ENCODE measurements around the gene RALGPS1. TPM values are rescaled to one million over a fixed set of nuclear protein-coding genes. Genes with fewer than 3 reads are reported as not detected.

Gene RALGPS1
- total RNA-seq, 1 experiment from 2014 or later: 0.87 TPM

GRCh38 chr9:127112056-127112455 is 197.5 kb downstream of the RALGPS1 start:
- no peak for DNase-seq (ENCODE audit: low read depth, low spot score)
- in situ Hi-C loops (cut with HindIII; ENCODE audit: low pct_unique_long_range_greater_than_20kb, low sequenced_read_pairs): no loop called here

GRCh38 chr9:127112735-127113161 is 198.2 kb downstream of the RALGPS1 start:
- DNase-seq (ENCODE audit: low read depth, low spot score): no peak
- in situ Hi-C loops (cut with HindIII; ENCODE audit: low pct_unique_long_range_greater_than_20kb, low sequenced_read_pairs): no loop called here

GRCh38 chr9:127113191-127113972 is 198.8 kb downstream of the RALGPS1 start:
- in situ Hi-C loops (cut with HindIII; ENCODE audit: low pct_unique_long_range_greater_than_20kb, low sequenced_read_pairs): no loop called here
- DNase-seq (ENCODE audit: low read depth, low spot score): no peak

DNA sequence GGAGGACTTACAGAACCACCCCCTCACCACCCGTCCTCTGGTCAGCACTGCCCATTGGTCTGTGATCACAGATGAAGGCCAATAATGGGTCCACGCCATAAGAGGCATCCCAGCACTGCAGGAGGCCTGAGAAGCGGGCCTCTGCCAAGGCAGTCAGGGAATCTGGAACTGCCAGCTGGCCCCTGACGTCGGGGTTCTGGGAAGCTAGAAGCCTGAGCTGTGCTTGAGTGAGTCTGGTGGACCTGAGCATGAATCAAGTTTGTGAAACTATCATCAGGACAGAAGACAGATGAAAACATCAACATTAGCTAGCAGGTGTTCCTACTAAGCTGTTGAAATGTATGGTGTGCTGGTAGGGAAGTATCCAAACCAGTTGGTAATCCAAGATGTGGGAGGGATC is 200.0 kb downstream of the RALGPS1 start:
- no peak for DNase-seq (ENCODE audit: low read depth, low spot score)
- in situ Hi-C loops (cut with HindIII; ENCODE audit: low pct_unique_long_range_greater_than_20kb, low sequenced_read_pairs): no loop called here

DNA sequence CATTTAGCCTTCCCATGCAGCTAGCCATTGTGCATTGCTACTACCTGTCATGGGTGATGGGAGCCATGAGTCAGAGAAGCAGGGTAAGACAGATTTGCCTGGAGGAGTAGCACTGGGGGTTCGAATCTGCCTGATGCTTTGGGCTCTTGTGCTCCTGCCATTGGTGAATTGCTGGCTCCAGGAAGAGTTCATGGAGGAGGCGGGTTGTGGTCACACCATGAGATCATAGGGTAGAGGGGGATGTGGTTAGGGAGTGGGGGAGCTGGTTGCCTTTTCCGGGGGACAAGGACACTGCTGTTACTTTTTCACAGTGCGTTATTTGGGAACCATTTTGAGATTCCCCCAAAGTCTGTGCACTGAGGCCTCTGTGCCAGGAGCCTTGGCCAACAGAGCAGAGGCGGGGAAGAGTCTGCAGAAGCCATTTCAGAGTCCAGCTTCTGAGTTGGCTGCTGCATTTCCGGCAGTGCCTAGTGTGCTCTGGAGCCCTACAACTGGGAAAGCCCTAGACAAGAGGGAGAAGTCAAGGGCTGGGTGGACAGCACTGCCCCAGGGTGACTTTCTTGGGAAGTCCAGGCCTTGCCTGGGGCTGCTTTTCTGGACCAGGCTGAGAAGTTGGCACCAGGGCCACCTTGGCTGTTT is 201.6 kb downstream of the RALGPS1 start:
- no peak for DNase-seq (ENCODE audit: low read depth, low spot score)
- in situ Hi-C loops (cut with HindIII; ENCODE audit: low pct_unique_long_range_greater_than_20kb, low sequenced_read_pairs): no loop called here

DNA sequence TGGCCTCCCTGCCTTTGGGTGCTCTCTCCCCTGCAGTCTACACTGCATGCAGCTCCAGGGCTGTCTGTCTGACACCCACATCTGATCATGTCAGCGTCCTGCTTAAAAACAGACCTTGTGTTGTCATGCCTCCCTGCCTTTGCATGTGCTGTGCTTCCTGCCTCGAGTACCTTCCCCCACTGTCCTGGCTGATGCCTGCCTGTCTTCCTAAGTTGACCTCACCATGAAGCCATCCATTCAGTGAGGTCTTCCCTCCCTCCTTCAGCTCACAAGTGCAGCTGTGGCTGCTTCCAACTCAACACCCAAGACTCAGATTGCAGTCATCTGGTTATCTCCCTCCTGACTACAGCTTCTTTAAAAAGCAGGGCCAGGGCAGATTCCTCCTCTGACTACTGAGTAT is 202.4 kb downstream of the RALGPS1 start:
- no peak for DNase-seq (ENCODE audit: low read depth, low spot score)
- in situ Hi-C loops (cut with HindIII; ENCODE audit: low pct_unique_long_range_greater_than_20kb, low sequenced_read_pairs): no loop called here

DNA sequence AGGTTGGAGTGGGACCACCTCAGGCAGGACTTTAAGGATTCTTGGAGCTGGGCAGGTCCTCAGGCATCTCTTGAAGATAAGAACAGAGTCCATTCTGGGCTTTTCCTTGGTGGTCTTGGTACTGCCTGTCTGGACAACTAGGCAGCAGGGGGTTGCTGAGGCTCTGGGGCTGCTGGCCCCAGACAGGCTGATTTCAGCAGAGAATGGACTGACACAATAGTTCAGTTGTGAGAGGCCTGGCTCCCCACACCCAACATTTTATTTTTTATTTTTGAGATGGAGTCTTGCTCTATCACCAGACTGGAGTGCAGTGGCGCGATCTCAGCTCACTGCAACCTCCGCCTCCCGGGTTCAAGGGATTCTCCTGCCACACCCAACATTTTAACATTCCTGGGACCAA is 203.2 kb downstream of the RALGPS1 start:
- in situ Hi-C loops (cut with HindIII; ENCODE audit: low pct_unique_long_range_greater_than_20kb, low sequenced_read_pairs): no loop called here
- no peak for DNase-seq (ENCODE audit: low read depth, low spot score)

DNA sequence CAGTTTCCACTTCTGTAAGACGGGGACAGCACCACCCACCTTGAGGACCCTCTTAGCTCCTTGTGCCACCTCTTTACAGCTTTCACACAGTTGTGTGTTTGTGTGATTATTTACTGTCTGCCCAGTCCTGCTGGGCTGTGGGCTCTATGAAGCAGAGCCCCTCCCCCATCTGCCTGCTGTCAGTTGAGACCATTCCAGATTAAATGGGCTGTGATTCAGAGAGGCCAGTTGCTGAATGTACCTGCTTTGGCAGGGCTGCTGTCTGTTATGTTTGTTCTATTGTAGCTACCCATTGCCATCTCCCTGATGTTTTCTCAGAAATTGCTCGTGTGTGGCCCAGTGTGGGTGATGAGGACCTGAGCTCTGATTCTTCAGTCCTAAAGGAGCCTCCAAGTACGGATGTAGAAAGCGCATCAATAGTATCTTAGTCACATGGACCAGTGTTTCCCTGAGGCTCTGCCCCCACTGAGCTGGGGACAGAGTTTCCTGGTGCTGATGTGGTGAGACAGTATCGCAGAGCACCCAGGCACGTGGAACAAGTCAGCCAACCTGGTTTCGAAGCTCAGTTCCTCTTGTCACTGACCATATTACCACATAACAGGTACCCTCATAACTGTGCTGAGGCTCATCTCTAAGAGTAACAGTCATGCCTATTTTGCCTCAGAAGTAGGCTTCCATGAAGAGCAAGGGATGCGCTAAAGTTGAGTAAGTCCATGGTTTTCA is 204.2 kb downstream of the RALGPS1 start:
- DNase-seq (ENCODE audit: low read depth, low spot score): no peak
- in situ Hi-C loops (cut with HindIII; ENCODE audit: low pct_unique_long_range_greater_than_20kb, low sequenced_read_pairs): no loop called here

- in situ Hi-C loops (cut with HindIII; ENCODE audit: low pct_unique_long_range_greater_than_20kb, low sequenced_read_pairs): no loop called here
- DNase-seq (ENCODE audit: low read depth, low spot score): no peak
These were observed 204.7 kb downstream of the RALGPS1 start for GRCh38 chr9:127119320-127119709.

GRCh38 chr9:127121628-127122175 is 207.1 kb downstream of the RALGPS1 start:
- DNase-seq (ENCODE audit: low read depth, low spot score): no peak
- in situ Hi-C loops (cut with HindIII; ENCODE audit: low pct_unique_long_range_greater_than_20kb, low sequenced_read_pairs): no loop called here

- no peak for DNase-seq (ENCODE audit: low read depth, low spot score)
- in situ Hi-C loops (cut with HindIII; ENCODE audit: low pct_unique_long_range_greater_than_20kb, low sequenced_read_pairs): no loop called here
These were observed 207.8 kb downstream of the RALGPS1 start, which contains the start of gene ANGPTL2 for GRCh38 chr9:127122176-127123063. Gene ANGPTL2, minus strand, starts transcription at chr9:127122635. Its CDS starts 13,904 bp downstream, at chr9:127108731.

DNA sequence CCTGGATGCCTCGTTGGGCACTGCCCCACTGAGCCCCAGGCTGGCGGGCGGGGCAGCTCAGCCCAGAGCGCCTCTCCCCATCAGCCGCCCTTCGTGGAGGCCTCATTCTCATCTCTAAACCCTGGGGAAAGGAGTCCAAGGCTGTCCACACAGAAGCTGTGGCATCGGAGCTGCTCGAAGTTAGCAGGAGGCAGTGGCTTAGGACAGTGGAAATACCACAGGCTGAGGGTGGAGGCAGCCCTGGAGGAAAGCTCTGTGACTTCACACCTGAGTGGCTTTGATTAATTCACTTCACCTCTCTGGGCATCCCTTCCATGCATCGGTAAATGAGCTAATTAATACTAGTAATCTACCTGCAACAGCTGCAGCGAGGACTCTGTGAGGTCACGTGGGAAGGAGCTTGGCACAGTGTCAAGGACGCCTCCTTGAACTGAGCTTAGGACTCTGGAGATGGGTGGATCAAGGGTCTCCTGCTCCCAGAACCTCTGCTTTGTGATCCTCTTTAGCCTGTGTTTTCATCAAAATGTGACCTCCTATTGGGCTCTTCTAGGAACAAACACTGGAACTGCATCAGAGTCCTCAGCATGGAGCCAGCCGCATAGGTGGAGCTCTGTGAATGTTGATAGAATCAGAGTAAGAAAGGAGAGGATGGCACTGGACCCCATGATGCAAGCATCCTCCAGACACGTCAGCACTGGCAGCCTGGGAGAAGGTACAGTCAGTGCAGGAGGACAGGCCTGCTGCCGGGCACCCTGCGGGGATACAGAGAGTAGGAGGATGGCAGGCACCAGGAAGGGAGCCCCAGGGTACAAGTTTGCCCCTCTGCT is 208.7 kb downstream of the RALGPS1 start:
- DNase-seq (ENCODE audit: low read depth, low spot score): no peak
- in situ Hi-C loops (cut with HindIII; ENCODE audit: low pct_unique_long_range_greater_than_20kb, low sequenced_read_pairs): no loop called here

GRCh38 chr9:127124111-127124531 is 209.5 kb downstream of the RALGPS1 start:
- in situ Hi-C loops (cut with HindIII; ENCODE audit: low pct_unique_long_range_greater_than_20kb, low sequenced_read_pairs): no loop called here
- no peak for DNase-seq (ENCODE audit: low read depth, low spot score)

DNA sequence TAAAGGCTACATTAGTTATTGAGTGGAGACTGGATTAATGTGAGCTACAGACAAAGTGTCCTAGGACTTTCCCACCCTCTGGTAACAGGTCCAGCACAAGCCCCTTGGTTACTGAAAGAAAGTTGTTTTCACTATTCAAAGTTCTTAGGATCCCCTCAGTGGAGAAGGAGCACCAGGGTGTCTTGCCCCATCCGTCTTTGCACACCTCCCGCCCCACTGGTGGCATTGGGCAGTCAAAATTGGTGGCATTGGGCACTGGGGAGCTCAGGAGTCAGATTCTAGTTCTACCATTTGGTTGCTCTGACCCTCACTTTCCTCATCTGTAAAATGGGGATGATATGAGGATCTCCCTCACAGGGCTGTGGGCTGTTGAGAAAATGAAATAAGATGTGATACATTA is 210.2 kb downstream of the RALGPS1 start:
- DNase-seq (ENCODE audit: low read depth, low spot score): no peak
- in situ Hi-C loops (cut with HindIII; ENCODE audit: low pct_unique_long_range_greater_than_20kb, low sequenced_read_pairs): no loop called here

- DNase-seq (ENCODE audit: low read depth, low spot score): no peak
- in situ Hi-C loops (cut with HindIII; ENCODE audit: low pct_unique_long_range_greater_than_20kb, low sequenced_read_pairs): no loop called here
These were observed 212.4 kb downstream of the RALGPS1 start for GRCh38 chr9:127126971-127127370.

GRCh38 chr9:127128341-127129072 is 213.9 kb downstream of the RALGPS1 start:
- DNase-seq (ENCODE audit: low read depth, low spot score): no peak
- in situ Hi-C loops (cut with HindIII; ENCODE audit: low pct_unique_long_range_greater_than_20kb, low sequenced_read_pairs): no loop called here
